GM18508 (cell line): Measurements from ENCODE around the gene CDR2L.
"Not testable (repeated sequence)": the region's sequence is repeated elsewhere in the genome, so short reads cannot be mapped to it uniquely, and the experiment has no call there.

Experiments
- ATAC-seq: cut with Tn5 transposase; IDR thresholded peaks from one replicate; pipeline ENCODE4 v1.9.1; 2021; ENCODE audit warnings: moderate number of reproducible peaks; ENCODE audit not compliant: insufficient read depth, unreplicated experiment

Gene CDR2L

GRCh38 chr17:75034236-75034908 lies 46.9 kb downstream of the CDR2L start:
- ATAC-seq: no peak

- ATAC-seq: no peak
Measured at GRCh38 chr17:75036643-75037268, 49.3 kb downstream of the CDR2L start.

GRCh38 chr17:75039238-75039637 lies 51.8 kb downstream of the CDR2L start:
- no peak for ATAC-seq

- no peak for ATAC-seq
Measured at GRCh38 chr17:75041656-75042280, 54.3 kb downstream of the CDR2L start.

- not testable (repeated sequence) for ATAC-seq
Measured at GRCh38 chr17:75043789-75044188, 56.4 kb downstream of the CDR2L start.

- ATAC-seq: no peak
Measured at GRCh38 chr17:75044716-75045115, 57.3 kb downstream of the CDR2L start.

GRCh38 chr17:75045946-75046406 lies 58.5 kb downstream of the CDR2L start:
- ATAC-seq: not testable (repeated sequence)

- ATAC-seq: peak; percentile 77
Measured at GRCh38 chr17:75046407-75047289, 59.2 kb downstream of the CDR2L start, which contains the start of the genes ATP5PD and KCTD2. TSS of gene ATP5PD (minus strand) at chr17:75046969. CDS start at chr17:75042650, 4,319 bp downstream. TSS of gene KCTD2 (plus strand) at chr17:75047225. CDS start at chr17:75047251, 26 bp downstream.

GRCh38 chr17:75047398-75048098 lies 60.1 kb downstream of the CDR2L start:
- no peak for ATAC-seq

- ATAC-seq: no peak
Measured at GRCh38 chr17:75048249-75048878, 60.9 kb downstream of the CDR2L start.

- no peak for ATAC-seq
Measured at GRCh38 chr17:75049057-75049456, 61.6 kb downstream of the CDR2L start.

- no peak for ATAC-seq
Measured at GRCh38 chr17:75049706-75050105, 62.3 kb downstream of the CDR2L start.

GRCh38 chr17:75051941-75052340 lies 64.5 kb downstream of the CDR2L start:
- no peak for ATAC-seq
